ENCODE measurements around the gene SLAMF9.

DNA sequence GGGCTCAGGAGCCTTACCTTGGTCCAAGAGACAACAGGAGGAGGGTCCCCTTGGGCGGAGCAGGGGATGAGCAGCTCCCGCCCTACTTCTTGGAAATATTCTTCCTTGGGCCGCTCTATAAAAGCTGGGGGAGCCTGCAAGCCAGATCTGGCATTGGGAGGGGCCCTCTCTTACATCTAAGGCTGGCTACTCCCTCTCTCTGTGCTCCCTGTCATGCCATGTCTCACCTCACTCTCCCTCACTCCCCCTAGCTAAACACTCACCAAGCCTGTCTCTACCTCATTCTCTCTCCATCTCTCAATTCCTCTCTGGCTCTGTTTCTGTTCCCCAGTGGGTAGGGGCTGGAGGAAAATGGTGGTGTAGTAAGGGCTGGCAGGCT lies 22.3 kb downstream of the SLAMF9 start:
- no peak for TF ChIP-seq RAD21 (IDR thresholded peaks at IDR 0.05)
- TF ChIP-seq, protein P1, sequence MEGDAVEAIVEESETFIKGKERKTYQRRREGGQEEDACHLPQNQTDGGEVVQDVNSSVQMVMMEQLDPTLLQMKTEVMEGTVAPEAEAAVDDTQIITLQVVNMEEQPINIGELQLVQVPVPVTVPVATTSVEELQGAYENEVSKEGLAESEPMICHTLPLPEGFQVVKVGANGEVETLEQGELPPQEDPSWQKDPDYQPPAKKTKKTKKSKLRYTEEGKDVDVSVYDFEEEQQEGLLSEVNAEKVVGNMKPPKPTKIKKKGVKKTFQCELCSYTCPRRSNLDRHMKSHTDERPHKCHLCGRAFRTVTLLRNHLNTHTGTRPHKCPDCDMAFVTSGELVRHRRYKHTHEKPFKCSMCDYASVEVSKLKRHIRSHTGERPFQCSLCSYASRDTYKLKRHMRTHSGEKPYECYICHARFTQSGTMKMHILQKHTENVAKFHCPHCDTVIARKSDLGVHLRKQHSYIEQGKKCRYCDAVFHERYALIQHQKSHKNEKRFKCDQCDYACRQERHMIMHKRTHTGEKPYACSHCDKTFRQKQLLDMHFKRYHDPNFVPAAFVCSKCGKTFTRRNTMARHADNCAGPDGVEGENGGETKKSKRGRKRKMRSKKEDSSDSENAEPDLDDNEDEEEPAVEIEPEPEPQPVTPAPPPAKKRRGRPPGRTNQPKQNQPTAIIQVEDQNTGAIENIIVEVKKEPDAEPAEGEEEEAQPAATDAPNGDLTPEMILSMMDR (IDR thresholded peaks at IDR 0.05; ENCODE audit: low read depth, low read length, missing input control): no peak
- TF ChIP-seq, protein P2, sequence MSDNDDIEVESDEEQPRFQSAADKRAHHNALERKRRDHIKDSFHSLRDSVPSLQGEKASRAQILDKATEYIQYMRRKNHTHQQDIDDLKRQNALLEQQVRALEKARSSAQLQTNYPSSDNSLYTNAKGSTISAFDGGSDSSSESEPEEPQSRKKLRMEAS (IDR thresholded peaks at IDR 0.05): no peak
- TF ChIP-seq JUND (IDR thresholded peaks at IDR 0.05): no peak

Data from liver (tissue), 3 donors.